ENCODE results near the gene DUSP10. TPM values are rescaled to one million over a fixed set of nuclear protein-coding genes. Genes with fewer than 3 reads are reported as not detected.

DUSP10 gene
- total RNA-seq, 1 donor: 62.2 TPM

GRCh38 chr1:221728037-221728505 is 13.8 kb downstream of the DUSP10 start:
- no peaks in the 10 kb centered on the region for H3K27me3 ChIP-seq (ENCODE audit: insufficient read depth, low read length)
- no peak overlapping the region for H3K4me3 ChIP-seq (ENCODE audit: insufficient read depth, low read length)
- peaks cover 79% of the 10 kb centered on the region for H3K79me2 ChIP-seq (ENCODE audit: insufficient read depth, low read length)
- no peaks in the 10 kb centered on the region for H3K9me3 ChIP-seq (ENCODE audit: low read depth, low read length)
- H3K27ac ChIP-seq (ENCODE audit: low read depth, low read length): no peak overlapping the region
- H3K36me3 ChIP-seq (ENCODE audit: insufficient read depth, low read length): no peaks in the 10 kb centered on the region
- TF ChIP-seq CTCF (IDR thresholded peaks at IDR 0.05; ENCODE audit: extremely low read depth, low read depth, low read length): no peak
- no peak for DNase-seq (ENCODE audit: insufficient read length, low spot score, missing footprints)
- no peak overlapping the region for H2AFZ ChIP-seq (ENCODE audit: low read length)
- no peak overlapping the region for H3K4me2 ChIP-seq (ENCODE audit: insufficient read depth, low read length)
- H3K4me1 ChIP-seq (ENCODE audit: insufficient read depth, low read length): peaks cover 39% of the 10 kb centered on the region
- no peaks in the 10 kb centered on the region for H4K20me1 ChIP-seq (ENCODE audit: insufficient read depth, low read length)

GRCh38 chr1:221727146-221728036 is 14.5 kb downstream of the DUSP10 start:
- no peaks in the 10 kb centered on the region for H3K36me3 ChIP-seq (ENCODE audit: insufficient read depth, low read length)
- no peak overlapping the region for H3K4me2 ChIP-seq (ENCODE audit: insufficient read depth, low read length)
- no peaks in the 10 kb centered on the region for H4K20me1 ChIP-seq (ENCODE audit: insufficient read depth, low read length)
- H3K79me2 ChIP-seq (ENCODE audit: insufficient read depth, low read length): peaks cover 79% of the 10 kb centered on the region
- H3K27me3 ChIP-seq (ENCODE audit: insufficient read depth, low read length): no peaks in the 10 kb centered on the region
- H3K9me3 ChIP-seq (ENCODE audit: low read depth, low read length): no peaks in the 10 kb centered on the region
- no peak for TF ChIP-seq CTCF (IDR thresholded peaks at IDR 0.05; ENCODE audit: extremely low read depth, low read depth, low read length)
- peaks cover 46% of the 10 kb centered on the region for H3K4me1 ChIP-seq (ENCODE audit: insufficient read depth, low read length)
- no peak overlapping the region for H2AFZ ChIP-seq (ENCODE audit: low read length)
- no peak overlapping the region for H3K27ac ChIP-seq (ENCODE audit: low read depth, low read length)
- DNase-seq (ENCODE audit: insufficient read length, low spot score, missing footprints): no peak
- H3K4me3 ChIP-seq (ENCODE audit: insufficient read depth, low read length): no peak overlapping the region

- no peak for TF ChIP-seq CTCF (IDR thresholded peaks at IDR 0.05; ENCODE audit: extremely low read depth, low read depth, low read length)
- DNase-seq (ENCODE audit: insufficient read length, low spot score, missing footprints): no peak
- no peaks in the 10 kb centered on the region for H4K20me1 ChIP-seq (ENCODE audit: insufficient read depth, low read length)
- peak overlapping the region; percentile 33 for H3K27ac ChIP-seq (ENCODE audit: low read depth, low read length)
- H3K27me3 ChIP-seq (ENCODE audit: insufficient read depth, low read length): no peaks in the 10 kb centered on the region
- H3K9me3 ChIP-seq (ENCODE audit: low read depth, low read length): no peaks in the 10 kb centered on the region
- peak overlapping the region; percentile 30 for H3K4me2 ChIP-seq (ENCODE audit: insufficient read depth, low read length)
- peaks cover 83% of the 10 kb centered on the region for H3K79me2 ChIP-seq (ENCODE audit: insufficient read depth, low read length)
- peaks cover 48% of the 10 kb centered on the region for H3K4me1 ChIP-seq (ENCODE audit: insufficient read depth, low read length)
- no peak overlapping the region for H2AFZ ChIP-seq (ENCODE audit: low read length)
- H3K4me3 ChIP-seq (ENCODE audit: insufficient read depth, low read length): peak overlapping the region; percentile 1
- no peaks in the 10 kb centered on the region for H3K36me3 ChIP-seq (ENCODE audit: insufficient read depth, low read length)
Measured at GRCh38 chr1:221725735-221726672, 15.9 kb downstream of the DUSP10 start.

Data from osteoblast (primary cell).